Endometrial microvascular endothelial cells (primary cell): Measurements from ENCODE around the gene SENP8. TPM values are rescaled to one million over a fixed set of nuclear protein-coding genes. Genes with fewer than 3 reads are reported as not detected.

Experiments used
- in situ Hi-C: cut with HindIII; loops from 2 replicates; pipeline ENCODE4 v1.10.0; 2017; ENCODE audit warnings: low sequenced_read_pairs, low pct_unique_long_range_greater_than_20kb; ENCODE audit errors: inconsistent ontology term
- total RNA-seq: library from RNA; depleted of rRNA; stranded (reverse); fragments of >200 nt; gene quantifications from one replicate; pipeline ENCODE4 v1.2.3, GENCODE V29; 2015; ENCODE audit errors: inconsistent ontology term

SENP8 gene
- total RNA-seq, 1 donor from 2014 or later: 2.0 TPM

DNA sequence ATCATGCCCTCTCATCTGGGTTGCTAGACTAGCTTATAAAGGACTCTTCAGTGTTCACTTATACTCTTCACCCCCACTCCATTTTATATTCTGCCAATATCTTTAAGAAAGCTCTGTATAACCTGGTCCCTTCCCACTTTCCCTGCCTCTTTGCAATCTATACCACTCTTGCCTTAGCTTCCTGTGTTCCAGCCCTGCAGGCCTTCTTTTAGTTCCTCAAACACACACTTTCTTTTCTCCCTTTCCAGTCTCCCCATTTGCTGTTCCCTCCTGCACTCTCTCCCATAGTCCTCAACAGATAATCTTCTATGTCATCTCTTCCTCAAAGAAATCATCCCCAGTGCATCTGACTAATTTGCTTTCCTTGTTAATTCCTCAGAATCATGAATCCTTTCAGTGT, 28.7 kb downstream of the SENP8 start:
- in situ Hi-C loops: no loop called here

DNA sequence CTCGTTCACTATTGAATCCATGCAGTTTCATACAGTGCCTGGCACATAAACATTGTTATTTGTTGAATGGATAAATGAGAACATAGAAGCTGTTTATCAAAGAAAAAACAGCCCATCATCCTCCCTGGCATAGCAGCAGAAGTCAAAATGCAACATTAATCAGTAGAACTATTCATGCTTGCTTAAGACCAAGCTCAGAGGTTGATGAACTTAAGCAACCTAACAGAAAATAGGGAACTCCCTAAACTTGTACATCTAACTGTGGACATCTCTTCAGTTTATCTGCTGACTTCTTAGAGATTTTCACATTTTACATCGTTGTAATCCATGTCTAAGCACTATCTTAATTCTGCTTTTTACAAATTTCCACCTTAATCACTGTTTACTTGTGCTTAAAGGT, 29.2 kb downstream of the SENP8 start:
- in situ Hi-C loops: no loop called here

DNA sequence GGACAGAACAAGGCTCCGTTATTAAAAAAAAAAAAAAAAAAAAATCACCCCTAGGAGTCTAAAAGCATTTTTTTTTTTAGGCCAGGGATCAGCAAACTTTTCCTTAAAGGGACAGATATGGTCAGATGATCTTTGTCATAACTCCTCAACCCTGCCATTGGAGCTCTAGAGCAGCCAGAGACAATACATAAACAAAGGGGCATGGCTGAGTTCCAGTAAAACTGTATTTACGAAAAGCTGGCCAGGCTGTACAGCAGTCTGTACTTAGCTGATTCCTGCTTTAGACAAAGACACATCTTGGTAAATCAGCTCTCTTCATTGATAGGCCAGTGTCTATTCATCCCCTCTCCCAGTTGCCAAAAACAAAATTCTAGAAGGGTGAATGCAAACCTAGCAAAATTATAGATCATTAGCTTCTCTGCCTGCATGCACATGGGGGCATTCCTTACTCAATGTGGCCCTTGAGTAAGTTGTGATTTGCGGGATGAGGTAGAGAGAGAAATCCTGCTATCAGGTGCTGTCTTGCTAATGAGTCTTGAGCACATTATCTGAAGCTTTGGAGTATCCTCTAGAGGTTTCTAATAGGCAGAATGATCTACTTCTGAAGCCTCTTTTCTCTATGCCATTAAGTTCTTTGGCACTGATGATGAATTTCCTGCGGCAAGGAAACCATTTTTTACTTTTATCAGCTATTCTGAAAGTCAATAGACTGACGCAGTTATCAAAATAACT, 35.2 kb downstream of the SENP8 start:
- in situ Hi-C loops: no loop called here

DNA sequence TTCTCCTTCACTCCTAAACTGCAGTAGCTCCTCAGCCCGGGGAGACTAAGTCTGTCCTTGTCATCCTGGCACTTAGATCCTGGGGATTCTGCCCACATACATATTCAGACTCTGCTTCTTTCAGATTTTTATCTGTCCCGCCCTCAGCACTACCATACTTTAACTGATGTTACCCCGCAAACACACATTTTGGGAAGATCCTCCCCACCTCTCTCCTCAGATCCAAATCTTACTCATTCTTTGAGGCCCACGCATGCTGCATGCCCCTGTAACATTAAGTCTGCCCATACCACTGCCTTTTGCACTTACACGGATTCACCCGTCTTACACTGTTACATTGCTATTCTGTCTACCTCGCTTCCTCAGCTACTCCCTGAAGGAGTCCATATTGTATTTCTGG, 36.1 kb downstream of the SENP8 start:
- in situ Hi-C loops: no loop called here

DNA sequence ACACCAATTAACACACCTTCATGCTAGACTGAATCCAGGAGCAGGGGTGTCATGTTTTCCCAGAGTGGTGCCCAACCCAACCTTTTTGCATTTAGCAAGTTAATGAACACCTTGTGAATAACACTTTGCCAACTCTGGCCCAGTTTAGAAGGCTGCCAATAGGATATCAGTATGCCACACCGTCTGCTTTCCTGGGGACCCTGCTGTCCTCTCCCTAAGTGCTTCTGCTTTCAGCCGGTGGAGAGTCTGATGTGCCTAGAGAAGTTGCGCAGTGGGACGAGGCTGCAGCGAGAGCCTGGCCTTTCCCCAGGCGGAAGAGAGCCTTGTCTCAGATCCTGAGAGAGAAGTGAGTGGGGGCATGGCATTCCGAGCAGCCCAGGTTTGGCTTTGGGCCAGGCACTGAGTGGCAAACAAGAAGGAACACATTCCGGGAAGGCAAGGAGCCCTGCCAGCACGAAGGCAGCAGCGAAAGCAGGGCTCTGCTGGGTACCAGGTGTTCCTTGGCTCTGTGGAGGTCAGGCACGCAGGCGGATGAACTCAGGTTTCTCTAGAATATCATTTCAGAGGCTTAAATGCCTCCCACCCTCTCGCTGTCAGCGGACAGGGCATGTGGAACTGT, 36.9 kb downstream of the SENP8 start:
- in situ Hi-C loops: no loop called here

DNA sequence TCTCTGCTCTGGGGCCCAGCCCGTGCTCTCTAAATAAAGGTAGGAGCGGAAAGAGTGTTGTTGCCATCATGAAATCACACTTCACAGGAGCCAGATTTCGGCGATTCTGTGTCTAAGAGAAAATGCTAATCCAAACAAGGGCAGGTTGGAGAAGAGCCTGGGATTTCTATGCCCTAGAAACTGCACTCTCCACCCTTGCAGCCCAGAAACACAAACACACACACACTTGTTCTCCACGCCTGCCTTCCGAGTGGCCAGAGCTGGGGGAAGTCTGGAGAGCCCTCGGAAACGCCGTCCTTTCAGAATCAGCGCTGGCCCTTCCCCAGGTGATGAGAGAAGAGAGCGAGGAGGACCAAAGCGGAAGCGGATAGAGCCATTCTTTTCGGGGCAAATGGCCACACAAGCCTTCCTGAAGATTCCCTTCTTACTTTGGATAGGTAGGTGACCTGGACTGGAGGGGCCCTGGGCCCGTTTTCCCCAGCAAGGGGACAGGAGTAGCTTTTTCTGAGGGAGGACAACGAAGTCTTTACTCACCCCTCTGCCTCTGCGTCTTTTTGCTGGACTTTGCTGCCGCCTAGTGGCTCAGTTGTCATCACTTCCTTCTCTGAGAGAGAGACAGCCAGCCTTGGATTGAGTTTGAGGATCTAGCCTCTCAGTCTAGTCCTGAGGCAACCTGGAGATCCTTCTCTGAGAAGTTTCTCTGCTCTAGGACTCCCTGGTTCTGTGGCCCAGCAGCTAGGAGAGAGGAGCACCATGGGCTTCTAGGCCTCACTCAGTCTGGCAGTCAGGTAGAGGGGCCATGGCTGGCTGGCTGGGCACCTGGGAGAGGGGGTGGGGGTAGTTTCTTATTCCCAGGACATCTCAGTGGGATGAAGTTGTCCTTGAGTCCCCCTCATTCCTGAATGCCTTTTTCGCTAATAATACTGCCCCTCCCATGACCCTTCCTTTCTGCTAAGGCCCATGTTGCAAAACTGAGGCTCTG, 37.7 kb downstream of the SENP8 start:
- in situ Hi-C loops: no loop called here

DNA sequence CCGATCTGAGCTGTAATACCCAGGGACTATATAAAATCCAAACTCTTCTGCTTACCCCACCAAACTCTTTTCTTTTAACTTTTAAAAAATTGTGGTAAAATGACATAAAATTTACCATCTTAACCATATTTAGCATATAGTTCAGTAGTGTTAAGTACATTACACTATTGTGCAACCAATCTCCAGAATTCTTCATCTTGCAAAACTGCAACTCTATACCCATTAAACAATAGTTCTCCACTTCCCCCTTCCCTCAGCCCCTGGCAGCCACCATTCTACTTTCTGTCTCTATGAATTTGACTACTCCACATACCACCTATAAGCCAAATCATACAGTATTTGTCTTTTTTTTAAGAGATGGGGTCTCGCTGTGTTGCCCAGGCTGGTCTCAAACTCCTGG, 38.7 kb downstream of the SENP8 start:
- in situ Hi-C loops: no loop called here

DNA sequence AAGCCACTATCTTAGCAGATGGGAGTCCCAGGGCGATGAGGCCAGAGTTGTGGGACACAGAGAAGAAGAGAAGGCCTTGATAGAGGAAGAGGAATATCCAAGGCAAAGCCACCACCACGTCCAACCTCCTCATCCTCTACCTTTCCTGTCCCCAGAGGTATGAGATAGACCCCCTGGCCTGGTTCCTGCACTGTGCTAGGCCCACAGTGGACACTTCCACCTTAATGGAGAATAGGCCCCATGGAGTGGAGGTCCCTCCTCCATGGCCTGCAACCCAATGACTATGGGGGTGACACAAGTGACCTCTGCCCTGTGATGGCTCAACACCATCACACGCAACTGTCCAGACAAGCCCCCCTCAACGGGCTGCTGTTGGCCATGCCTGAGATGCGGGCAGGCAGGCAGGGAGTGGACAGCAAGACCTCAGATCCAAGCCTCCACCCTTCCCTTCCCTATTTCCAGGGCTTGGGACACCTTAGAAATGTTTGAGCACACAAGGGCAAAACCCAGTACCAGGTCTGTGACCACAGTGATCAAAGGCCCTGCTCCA, 42.6 kb downstream of the SENP8 start:
- in situ Hi-C loops: no loop called here

DNA sequence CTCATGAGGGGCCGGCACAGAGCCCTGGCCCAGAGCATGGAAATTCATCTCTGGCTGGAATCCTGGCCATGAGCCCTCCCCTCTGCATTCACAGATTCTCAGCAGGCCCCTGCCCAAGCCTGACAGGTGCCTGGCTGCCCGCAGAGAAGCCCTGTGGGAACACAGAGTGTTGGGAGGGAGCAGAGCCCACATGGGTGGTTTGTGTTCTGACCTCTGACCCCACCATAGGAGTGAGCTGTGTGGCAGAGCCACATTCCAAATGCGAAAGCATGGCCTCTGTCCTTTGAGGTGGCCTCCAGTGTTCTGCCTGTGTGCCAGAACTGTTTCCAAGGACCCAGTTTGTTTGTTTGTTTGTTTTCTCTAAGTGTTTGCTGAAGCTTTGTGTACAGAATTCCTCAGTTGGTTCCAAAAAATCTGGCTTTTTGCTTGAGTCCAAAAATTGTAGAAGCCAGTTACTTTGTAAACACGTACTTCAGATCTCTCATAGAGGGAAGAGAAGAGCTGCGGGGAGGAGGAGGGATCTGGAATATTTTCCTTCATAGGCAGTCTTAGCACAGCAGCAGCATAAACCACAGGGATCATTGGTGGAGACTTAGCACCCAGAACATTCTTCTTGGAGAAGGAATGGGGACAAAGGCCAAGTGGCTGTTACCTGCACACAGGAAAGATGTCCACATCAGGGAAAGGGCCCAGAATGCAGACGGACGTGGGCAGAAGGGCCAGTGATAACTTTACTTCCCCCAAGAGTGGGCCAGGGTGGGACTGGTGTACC, 43.3 kb downstream of the SENP8 start:
- in situ Hi-C loops: no loop called here

DNA sequence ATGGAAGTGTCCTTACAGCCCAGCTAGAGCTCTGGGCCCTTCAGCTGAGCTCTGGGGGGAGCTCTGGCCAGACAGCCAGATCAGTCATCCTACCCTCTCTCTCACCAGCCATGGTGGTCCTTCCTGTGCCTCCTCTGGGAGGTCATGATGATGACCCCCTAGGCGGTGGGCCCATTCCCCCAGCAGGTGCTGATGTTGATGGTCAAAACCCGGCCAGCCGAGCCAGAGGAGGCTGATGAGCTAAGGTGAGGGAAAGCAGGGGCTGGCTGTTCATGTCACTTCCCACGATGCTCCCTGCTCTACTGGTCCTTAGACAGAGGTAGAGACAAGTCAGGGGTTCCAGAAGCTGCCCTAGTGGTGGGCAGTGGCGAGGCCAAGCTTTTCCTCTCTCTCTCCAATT, 44.4 kb downstream of the SENP8 start:
- in situ Hi-C loops: no loop called here

DNA sequence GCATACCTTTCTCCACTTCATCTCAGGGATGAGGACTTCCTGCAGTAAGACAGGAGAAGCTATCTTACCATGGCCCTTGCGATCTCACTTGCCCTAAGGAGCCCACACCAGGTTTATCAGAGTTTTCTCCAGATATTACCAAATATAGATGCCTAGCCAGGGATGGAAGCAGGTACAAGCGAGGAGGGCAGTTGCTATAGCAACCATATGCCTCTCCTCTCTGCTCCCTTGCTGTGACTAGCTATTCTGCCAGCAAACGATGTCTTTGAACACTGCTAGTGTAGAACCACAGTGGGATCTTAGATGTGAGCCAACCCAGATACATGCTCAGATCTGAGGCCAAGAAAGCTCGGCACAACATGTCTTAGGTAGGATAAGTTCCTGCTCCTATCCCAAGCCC, 45.5 kb downstream of the SENP8 start:
- in situ Hi-C loops: no loop called here

DNA sequence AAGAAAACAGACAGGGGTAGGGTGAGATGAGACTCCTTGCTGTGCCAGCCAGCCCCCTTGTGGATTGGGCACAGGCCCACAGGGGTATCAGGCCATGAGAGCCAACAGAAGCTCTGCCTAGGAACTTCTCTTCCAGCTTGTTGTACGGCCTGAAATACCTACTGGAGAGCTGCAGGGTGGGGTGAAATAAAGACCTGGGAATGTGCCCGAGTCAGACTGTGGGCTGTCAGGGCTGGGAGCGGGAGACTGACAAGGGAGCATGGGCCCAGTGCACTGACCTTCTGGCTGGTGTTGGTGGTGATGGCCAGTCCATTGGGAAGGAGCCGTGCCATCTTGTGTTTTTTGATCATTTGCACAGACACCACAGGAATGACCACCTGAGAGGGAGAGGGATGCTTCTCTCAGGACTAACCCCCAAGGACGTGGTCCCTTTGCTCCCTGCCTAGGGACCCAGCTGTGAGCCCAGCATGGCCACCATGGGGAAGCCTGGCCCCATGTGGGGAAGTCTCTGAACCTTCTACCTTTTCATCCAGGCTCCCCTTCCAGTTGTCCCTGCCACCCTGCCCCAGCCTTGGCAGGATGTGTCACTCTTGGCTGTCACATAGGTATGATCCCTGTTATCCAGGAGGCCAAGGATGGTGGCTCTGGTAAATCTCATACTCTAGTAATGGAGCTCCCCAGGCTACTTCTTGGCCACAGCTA, 48.7 kb downstream of the SENP8 start:
- in situ Hi-C loops: no loop called here

DNA sequence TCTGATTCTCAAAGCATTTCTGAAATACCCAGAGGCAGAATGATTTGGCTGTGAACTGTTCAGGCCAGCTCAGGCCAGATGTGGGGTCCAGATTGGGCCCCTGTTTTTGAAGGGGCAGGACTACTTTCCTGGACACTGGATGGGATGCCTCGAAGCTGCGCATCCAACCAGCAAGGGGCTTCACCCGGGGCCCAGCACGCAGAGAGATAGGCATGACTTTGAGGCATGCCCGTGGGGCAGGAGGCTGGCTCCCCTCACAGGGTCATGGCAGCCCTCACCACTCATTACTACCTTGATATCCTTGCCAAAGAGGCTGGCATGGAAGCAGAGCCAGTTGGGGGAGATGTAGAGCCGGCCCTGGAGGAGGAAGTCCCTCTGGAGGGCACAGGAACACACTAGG, 49.2 kb downstream of the SENP8 start:
- in situ Hi-C loops: no loop called here

DNA sequence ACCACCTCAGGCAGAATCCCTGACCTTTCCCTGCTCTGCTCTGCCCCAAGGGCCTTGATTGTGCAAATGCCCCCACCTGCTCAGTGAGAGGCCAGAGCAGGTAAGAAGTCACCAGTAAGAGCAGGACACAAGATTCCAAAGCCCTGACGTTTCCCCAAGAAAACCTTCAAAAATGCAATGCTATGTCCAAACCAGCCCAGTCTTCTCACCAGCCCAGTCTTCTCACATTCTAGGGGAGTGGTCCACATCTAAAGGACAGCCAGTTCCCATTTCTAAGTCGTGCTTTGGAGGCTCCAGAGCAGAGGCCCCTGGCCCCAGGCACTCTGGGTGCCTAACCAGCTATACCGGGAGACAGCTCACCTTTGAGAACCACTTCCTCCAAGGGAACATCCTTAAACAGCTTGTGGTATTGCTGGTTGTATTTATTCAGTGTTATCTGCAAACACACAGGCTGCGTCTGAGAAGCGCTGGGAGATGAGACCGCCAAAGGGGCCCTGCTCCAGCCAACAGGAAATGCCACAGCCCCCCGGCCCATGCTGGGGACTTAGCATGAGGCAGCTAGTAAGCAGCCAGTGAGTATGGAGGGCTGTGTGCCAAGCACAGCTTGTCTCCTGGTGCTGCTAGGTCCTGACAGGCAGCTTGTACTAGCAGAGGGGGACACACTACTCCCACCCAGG, 50.1 kb downstream of the SENP8 start:
- in situ Hi-C loops: no loop called here

DNA sequence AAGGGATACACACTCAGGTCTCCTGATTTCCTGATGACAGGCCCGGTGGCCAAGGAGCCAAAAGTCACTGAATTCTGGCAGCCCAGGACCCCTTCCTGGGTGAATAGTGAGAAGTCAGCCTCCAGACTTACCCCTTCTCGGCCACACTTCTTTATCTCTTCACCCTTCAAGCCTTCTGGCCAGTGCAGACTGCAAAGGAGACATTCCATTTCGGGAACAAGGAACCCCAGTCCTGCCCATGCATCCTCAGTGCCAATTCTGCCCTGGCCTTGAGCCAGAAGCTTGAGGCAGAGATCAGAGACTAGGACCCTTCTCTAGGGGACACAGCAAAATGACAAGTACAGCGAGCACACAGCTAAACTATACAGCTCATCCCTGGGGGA, 50.6 kb downstream of the SENP8 start:
- in situ Hi-C loops: no loop called here

DNA sequence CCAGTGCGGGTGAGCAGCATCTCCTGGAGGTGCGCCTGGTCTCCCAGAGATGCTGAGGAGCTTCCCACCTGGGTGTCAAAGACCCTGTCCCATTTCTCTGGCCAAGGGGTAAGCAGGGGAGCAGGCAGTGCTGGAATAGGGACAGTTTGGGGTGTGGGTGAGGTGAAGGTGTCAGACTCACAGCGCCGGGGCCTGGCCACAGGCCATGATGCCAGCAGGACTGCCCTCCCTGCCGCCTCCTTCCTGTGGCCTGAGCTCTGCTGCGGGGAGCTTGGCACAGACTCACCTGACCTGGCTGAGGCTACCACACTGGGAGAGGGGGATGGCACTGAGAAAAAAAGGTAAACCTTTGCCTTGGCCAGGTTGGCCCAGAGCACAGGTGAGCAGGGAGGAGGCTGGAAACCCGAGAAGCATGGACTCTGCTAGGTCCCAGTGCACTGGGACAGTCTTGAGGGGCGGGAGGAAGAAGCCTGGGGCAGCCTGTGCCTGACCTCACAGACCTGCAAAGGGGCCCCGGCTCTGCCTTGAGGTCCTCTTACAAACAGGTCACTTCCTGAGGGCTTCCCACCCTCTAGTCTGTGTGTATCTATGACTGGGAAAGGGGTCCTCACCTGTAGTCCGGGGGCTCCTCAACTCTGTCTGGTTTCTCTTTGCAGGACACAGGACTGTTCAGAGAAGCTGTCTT, 51.2 kb downstream of the SENP8 start:
- in situ Hi-C loops: no loop called here

DNA sequence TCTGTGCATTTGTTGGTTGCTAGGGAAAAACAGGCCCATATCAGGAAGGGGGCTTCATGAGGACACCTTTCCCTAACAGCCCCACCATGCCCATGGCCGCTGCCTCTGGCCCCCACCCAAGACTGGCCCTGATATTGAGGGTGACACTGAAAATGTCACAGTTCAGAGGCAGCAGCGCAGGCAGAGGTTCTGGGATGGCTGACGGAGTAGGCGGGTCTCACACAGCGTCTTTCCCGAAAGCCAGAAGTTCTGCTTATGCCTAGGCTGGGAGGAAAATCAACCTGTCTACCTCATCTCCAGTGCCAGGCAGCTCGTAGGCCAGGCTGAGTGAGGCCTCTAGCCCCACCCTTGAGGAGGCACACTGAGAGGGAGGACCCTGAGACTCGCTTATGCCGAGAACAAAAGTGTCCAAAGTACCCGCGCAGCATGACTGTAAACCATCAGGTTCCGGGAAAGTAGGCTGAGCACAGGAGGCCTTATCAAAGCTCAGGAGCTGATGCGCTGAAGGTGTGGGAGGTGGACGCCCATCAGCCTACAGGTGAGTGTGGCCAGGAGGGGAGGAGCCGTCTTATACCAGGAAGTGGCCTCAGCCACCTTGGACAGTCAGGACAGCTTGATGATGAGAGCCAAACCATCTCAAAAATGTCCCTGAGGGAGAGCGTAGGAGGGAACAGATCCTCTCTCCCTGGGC, 51.9 kb downstream of the SENP8 start:
- in situ Hi-C loops: no loop called here
